Chondrocyte (in vitro differentiated cells): Measurements from ENCODE around the gene GRK5. TPM values are rescaled to one million over a fixed set of nuclear protein-coding genes. Genes with fewer than 3 reads are reported as not detected.

Experiments
- DNase-seq: peaks from one replicate; pipeline ENCODE4 v3.0.0; 2021; ENCODE audit warnings: mixed read lengths, low spot score
- H3K27ac Mint-ChIP-seq: one replicate; pipeline ENCODE4 v1.8.0; 2021; ENCODE audit warnings: mild to moderate bottlenecking, moderate library complexity, mixed read lengths; ENCODE audit not compliant: unreplicated experiment
- H3K27me3 Mint-ChIP-seq: 2 replicates; pipeline ENCODE4 v1.8.0; 2021; ENCODE audit warnings: low read depth, mixed read lengths
- H3K36me3 Mint-ChIP-seq: 2 replicates; pipeline ENCODE4 v1.8.0; 2021; ENCODE audit warnings: low read depth, mixed read lengths
- H3K4me1 Mint-ChIP-seq: 2 replicates; pipeline ENCODE4 v1.8.0; 2021; ENCODE audit warnings: low read depth, mild to moderate bottlenecking, mixed read lengths
- H3K4me3 Mint-ChIP-seq: one replicate; pipeline ENCODE4 v1.8.0; 2021; ENCODE audit warnings: mild to moderate bottlenecking, moderate library complexity, mixed read lengths; ENCODE audit not compliant: unreplicated experiment
- H3K9me3 Mint-ChIP-seq: 2 replicates; pipeline ENCODE4 v1.8.0; 2021; ENCODE audit warnings: low read depth, mixed read lengths
- CTCF ChIP-seq: fragments of 200-600 bp; sonication (generic); IDR thresholded peaks from 2 replicates; pipeline ENCODE4 v1.5.0; 2021; ENCODE audit warnings: antibody characterized with exemption, mild to moderate bottlenecking, moderate library complexity
- total RNA-seq: library from RNA; stranded (reverse); gene quantifications from 3 replicates; pipeline ENCODE4 v1.2.1, GENCODE V29; 2021

The GRK5 gene
- total RNA-seq, 1 donor from 2014 or later, result 16.4 TPM

GRCh38 chr10:119358152-119358512, 150.8 kb downstream of the GRK5 start:
- no peak overlapping the region for H3K27ac Mint-ChIP-seq
- DNase-seq, result peak; percentile 66
- no peaks in the 10 kb centered on the region for H3K27me3 Mint-ChIP-seq
- H3K4me3 Mint-ChIP-seq, result no peak overlapping the region
- H3K9me3 Mint-ChIP-seq, result peaks cover 12% of the 10 kb centered on the region
- TF ChIP-seq CTCF, result no peak
- H3K36me3 Mint-ChIP-seq, result peaks cover 2% of the 10 kb centered on the region
- no peaks in the 10 kb centered on the region for H3K4me1 Mint-ChIP-seq

- Mint-ChIP-seq H3K36me3 (peaks cover 2% of the 10 kb centered on the region), H3K9me3 (peaks cover 12% of the 10 kb centered on the region), H3K4me3 (no peak overlapping the region), H3K27ac (no peak overlapping the region), H3K4me1 (no peaks in the 10 kb centered on the region), H3K27me3 (no peaks in the 10 kb centered on the region)
- no peak for DNase-seq
- no peak for TF ChIP-seq CTCF
These were observed 151.2 kb downstream of the GRK5 start for GRCh38 chr10:119358567-119358966.

GRCh38 chr10:119359025-119359424, 151.7 kb downstream of the GRK5 start:
- no peak for DNase-seq
- Mint-ChIP-seq H3K36me3 (peaks cover 2% of the 10 kb centered on the region), H3K4me3 (no peak overlapping the region), H3K4me1 (no peaks in the 10 kb centered on the region), H3K27me3 (no peaks in the 10 kb centered on the region), H3K9me3 (peaks cover 12% of the 10 kb centered on the region), H3K27ac (no peak overlapping the region)
- TF ChIP-seq CTCF, result no peak

GRCh38 chr10:119360181-119360921, 153.0 kb downstream of the GRK5 start:
- Mint-ChIP-seq H3K36me3 (peaks cover 2% of the 10 kb centered on the region), H3K27ac (no peak overlapping the region), H3K4me1 (peaks cover 11% of the 10 kb centered on the region), H3K9me3 (peaks cover 12% of the 10 kb centered on the region), H3K4me3 (no peak overlapping the region), H3K27me3 (no peaks in the 10 kb centered on the region)
- TF ChIP-seq CTCF, result no peak
- DNase-seq, result no peak

- TF ChIP-seq CTCF, result no peak
- Mint-ChIP-seq H3K4me3 (no peak overlapping the region), H3K9me3 (peaks cover 7% of the 10 kb centered on the region), H3K27ac (no peak overlapping the region), H3K4me1 (peaks cover 17% of the 10 kb centered on the region), H3K27me3 (no peaks in the 10 kb centered on the region), H3K36me3 (peaks cover 2% of the 10 kb centered on the region)
- no peak for DNase-seq
These were observed 153.7 kb downstream of the GRK5 start for GRCh38 chr10:119361037-119361436.
